ENCODE measurements around the gene NCAPG2. TPM values are rescaled to one million over a fixed set of nuclear protein-coding genes. Genes with fewer than 3 reads are reported as not detected.
"Not testable (repeated sequence)": the region's sequence is repeated elsewhere in the genome, so short reads cannot be mapped to it uniquely, and the experiment has no call there.

The NCAPG2 gene
- total RNA-seq, 1 donor from 2014 or later = 11.7 TPM

GRCh38 chr7:158655507-158655906 is 49.1 kb downstream of the NCAPG2 start:
- ATAC-seq = no peak
- DNase-seq (ENCODE audit: low spot score) = no peak
- intact Hi-C loops (cut with DNase I) = no loop called here

DNA sequence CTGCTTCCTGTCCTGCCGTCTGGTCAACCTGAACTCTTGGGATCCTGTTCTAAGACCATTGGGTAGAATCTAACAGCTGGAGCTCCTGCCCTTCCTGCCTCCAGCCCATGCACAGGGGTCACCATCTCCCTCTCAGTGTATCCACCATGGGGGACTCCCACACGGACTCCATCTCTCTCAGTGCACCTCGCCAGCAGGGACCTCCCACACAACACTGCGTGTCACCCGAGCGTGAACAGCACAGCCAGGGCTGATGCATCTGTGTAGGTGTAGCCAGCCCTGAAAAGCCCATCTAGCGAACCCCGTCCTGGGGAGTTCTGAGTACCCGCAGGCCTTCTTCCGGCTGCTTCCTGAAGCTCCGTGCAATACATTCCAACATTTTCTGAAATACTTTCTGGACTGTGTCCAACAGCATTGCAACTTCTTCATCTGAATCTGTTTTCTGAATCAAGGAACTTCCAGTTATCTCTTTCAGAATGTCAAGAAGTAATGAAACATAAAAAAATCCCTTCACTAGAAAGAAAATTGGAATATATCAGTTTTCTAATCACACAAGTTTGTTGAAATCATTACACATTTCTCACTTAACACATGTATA is 52.5 kb downstream of the NCAPG2 start:
- DNase-seq (ENCODE audit: low spot score) (no peak), ATAC-seq (peak; percentile 25)
- intact Hi-C loops (cut with DNase I) = no loop called here

DNA sequence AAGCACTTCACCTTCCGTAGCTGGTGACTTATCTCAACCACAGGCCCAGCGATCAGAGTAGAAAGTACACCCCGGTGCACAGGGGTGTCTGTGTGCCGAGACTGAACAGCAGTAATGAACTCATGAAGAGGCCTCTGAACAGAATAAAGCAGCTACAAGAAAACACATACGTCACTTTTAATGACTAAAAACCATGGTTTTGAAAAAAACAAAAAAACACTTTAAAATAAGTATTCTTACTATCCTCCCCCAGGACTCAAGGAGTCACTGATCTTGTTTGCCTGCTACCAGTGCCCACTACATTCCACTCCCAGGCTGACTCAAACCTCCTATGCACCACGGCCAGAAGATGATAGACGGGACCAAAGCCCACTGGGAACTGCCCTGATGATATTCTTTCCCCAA is 53.8 kb downstream of the NCAPG2 start:
- intact Hi-C loops (cut with DNase I) = no loop called here

GRCh38 chr7:158649279-158649678 is 55.3 kb downstream of the NCAPG2 start:
- intact Hi-C loops (cut with DNase I) = no loop called here
- DNase-seq (ENCODE audit: low spot score) (no peak), ATAC-seq (peak; percentile 94)

More for the DNA sequence above, 53.8 kb downstream of the NCAPG2 start:
- DNase-seq (ENCODE audit: low spot score) = no peak
- ATAC-seq = peak; percentile 39

- intact Hi-C loops (cut with DNase I) = no loop called here
- peak; percentile 45 for ATAC-seq
- DNase-seq (ENCODE audit: low spot score) = no peak
These were observed 55.8 kb downstream of the NCAPG2 start for GRCh38 chr7:158648787-158649186.

DNA sequence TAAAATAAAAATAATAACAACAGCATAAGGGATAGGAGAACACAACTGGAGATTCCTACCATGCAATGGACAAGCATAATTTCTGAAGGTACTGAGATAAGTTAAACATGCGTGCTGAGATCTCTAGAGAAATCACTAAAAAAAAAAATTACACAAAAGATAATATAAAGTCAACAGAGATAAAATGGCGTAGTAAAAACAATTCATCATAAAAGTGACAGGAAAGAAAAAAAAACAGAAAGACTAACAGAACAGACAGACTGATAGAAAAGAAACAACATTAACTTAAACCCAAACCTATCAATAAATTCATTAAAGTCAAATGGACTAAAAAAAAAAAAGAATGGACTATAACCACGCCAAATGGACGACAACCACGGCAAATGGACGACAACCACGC is 56.4 kb downstream of the NCAPG2 start:
- ATAC-seq = no peak
- no peak for DNase-seq (ENCODE audit: low spot score)
- intact Hi-C loops (cut with DNase I) = no loop called here

GRCh38 chr7:158647475-158647792 is 57.2 kb downstream of the NCAPG2 start:
- intact Hi-C loops (cut with DNase I) = no loop called here
- DNase-seq (ENCODE audit: low spot score) (no peak), ATAC-seq (no peak)

DNA sequence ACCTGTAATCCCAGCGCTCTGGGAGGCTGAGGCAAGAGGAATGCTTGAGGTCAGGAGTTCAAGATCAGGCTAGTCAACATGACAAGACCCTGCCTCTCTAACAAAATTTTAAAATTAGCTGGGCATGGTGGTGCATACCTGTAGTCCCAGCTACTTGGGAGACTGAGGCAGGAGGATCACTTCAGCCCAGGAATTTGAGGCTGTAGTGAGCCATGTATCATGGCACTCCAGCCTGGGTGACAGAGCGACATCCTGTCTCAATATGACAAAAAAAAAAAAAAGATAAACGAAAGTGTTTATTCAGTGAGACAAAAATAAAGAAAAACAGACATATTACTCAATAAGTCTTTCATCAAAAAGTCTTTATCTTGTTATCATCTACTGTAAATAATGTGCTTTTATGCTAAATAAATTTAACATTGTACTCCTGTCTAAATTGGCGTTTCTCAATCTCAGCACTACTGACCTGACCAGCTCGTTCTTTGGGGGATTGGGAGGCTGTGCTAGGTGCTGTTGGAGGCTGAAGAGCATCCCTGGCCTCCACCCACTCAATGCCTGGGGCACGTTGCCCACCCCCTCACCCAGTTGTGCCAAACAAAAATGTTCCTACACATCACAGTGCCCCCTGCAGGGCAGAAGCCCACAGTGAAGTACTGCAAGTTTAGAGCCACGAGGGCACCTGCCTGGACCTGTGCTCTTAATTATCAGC is 57.7 kb downstream of the NCAPG2 start:
- intact Hi-C loops (cut with DNase I) = no loop called here
- DNase-seq (ENCODE audit: low spot score) (no peak), ATAC-seq (no peak)

GRCh38 chr7:158645842-158646241 is 58.8 kb downstream of the NCAPG2 start:
- no peak for DNase-seq (ENCODE audit: low spot score)
- intact Hi-C loops (cut with DNase I) = no loop called here
- no peak for ATAC-seq

GRCh38 chr7:158642149-158642548 is 62.5 kb downstream of the NCAPG2 start:
- ATAC-seq (no peak), DNase-seq (ENCODE audit: low spot score) (no peak)
- intact Hi-C loops (cut with DNase I) = no loop called here

- DNase-seq (ENCODE audit: low spot score) = no peak
- intact Hi-C loops (cut with DNase I) = no loop called here
- ATAC-seq = no peak
These were observed 66.6 kb downstream of the NCAPG2 start for GRCh38 chr7:158638001-158638400.

DNA sequence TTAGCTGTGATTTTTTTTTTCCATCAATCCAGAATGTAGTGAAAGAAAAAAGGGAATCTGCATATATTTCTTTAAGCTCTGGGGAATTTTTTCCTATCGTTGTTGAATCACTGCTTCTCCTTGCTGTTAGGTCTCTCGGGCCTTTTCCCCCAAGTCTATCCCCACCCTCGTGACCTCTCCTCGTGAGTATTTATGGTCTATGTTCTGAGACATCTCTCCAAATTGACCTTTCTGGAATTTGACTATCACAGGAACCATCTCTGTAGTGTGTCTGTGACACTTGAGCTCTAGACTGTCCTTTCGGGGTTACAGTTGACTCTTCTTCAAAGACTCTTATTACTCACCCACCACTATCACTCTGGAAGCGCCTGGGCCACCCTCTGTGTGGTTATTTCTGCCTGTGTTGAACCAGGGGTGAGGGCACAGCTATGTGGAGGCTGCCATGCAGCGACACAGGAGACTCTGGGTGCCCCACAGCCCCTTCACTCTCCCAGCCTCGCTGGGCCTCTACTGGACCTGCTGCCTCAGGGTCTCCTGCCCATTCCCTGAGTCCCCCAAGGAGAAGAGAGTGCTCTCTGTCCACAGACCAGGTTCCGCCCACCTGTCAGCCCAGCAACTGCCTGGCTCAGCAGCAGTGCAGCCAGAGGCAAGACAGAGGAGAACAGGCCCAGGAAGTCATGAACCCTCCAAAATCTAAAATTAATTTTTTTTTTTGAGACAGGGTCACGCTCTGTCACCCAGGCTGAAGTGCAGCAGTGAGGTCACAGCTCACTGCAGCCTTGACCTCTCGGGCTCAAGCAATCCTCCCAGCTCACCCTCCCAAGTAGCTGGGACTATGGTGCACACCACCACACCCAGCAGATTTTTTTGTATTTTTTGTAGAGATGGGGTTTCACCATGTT is 71.3 kb downstream of the NCAPG2 start:
- no peak for ATAC-seq
- DNase-seq (ENCODE audit: low spot score) = no peak
- intact Hi-C loops (cut with DNase I) = no loop called here

DNA sequence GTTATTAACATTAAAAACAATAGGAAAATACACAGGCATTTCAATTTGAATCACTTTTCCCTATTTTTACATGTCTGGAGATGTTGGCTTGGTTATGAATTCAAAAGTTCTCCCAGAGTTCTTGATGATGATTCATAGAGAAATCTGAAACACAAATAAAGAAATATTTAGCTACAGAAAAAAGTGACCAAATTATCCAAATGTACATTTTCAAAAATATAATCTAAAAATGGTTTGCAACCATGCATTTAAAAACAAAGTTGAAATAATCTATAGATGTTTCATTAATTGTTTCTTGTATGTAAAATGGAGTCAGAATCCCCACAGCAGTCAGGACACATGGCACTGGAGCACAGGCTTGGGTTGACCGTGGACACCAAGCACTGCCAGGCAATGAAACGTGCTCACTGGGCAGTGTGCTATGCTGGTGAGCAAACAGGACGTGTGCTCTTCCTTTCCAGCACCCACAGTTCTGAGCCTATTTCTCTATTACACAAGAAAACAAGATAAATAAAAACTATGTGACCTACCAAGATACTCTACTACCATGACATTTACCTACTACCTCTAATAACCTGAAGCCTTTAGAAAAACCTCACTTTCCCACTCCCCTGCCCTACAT is 72.9 kb downstream of the NCAPG2 start:
- ATAC-seq (no peak), DNase-seq (ENCODE audit: low spot score) (no peak)
- intact Hi-C loops (cut with DNase I) = no loop called here

DNA sequence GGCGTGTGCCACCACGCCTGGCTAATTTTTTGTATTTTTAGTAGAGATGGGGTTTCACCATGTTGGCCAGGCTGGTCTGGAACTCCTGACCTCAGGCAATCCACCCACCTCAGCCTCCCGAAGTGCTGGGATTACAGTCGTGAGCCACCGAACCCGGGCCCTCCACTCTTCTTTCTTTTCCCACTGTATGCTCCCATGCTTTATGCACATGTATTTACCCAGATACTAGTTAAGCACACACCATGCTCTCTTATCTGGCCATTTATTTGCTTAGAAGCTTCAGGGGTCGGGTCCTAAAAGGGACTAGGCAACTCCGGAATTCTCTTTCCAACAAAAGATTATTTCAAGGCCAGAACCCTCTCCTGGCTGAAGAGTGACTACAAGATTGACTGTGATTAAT is 78.3 kb downstream of the NCAPG2 start:
- DNase-seq (ENCODE audit: low spot score); ATAC-seq; intact Hi-C loops (cut with DNase I): not testable (repeated sequence)

DNA sequence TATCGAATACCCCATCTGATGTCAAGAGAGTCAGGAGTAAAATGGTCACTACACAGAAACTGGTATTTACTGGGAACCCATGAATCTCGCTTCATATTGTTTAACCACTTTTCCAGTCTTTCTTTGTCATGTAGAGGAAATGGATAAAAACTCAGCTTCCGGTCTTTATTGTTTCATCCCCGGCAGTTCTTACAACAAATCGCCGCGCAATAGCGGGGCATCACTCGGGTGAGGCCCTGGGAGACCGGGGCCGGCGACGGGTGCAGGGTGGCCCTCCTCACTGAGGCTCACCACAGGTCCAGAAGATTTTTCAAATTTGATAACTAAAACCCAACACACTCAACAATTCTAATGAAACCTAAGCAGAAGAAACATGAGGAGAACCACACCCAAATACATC is 81.4 kb downstream of the NCAPG2 start:
- no peak for DNase-seq (ENCODE audit: low spot score)
- intact Hi-C loops (cut with DNase I) = no loop called here
- ATAC-seq = no peak

GRCh38 chr7:158620839-158621441 is 83.7 kb downstream of the NCAPG2 start:
- DNase-seq (ENCODE audit: low spot score) (no peak), ATAC-seq (no peak)
- intact Hi-C loops (cut with DNase I) = no loop called here

DNA sequence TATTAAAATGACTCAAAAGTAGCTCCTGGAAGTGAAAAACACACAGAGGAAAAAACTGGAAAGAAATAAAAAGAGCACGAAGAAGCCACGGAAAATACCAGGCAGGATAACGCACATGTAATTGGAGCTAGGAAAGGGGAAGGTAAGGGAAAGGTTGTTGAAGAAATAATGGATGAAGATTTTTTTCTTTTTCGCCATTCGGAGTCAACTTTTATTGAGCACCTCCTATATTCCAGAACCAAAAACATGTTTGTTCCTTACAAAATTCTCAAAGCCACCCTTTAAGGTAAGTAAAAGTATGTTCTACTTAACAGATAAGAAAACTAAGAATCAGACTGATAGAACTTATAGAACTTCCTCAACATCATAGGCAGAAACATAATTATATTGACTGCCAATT is 84.2 kb downstream of the NCAPG2 start:
- intact Hi-C loops (cut with DNase I) = no loop called here
- no peak for ATAC-seq
- DNase-seq (ENCODE audit: low spot score) = no peak

DNA sequence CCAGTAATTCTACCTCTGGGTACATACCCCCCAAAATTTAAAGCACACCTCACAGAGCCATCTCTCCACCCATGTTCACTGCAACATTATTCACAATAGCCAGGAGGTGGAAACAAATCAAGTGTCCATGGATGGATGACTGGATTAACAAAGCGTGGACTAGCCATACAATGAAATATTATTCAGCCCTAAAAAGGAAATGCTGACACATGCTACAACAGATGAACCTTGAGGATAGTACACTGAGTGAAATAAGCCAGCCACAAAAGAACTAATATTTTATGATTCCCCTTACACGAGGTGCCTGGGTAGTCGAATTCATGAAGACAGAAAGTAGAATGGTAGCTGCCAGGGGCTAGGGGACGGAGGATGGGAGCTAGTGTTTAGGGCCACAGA is 85.9 kb downstream of the NCAPG2 start:
- DNase-seq (ENCODE audit: low spot score) (no peak), ATAC-seq (no peak)
- intact Hi-C loops (cut with DNase I) = no loop called here

DNA sequence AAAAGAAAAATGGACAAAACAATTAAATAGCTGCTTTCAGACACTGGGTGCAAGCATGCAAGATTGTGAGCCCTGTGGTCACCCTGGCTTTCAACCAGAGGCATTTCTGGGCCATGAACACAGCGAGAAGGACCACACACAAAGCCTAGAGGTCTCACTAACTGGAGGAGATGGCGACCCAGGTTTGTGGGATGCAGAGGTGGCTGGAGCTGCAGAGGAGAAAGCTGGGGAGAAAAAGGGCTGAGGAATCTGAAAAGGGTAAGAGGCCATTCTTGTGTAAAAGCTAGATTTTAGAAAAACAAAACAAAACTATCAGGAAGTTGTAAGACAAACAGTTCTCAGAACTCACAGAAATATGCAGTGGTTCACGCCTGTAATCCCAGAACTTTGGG is 86.9 kb downstream of the NCAPG2 start:
- ATAC-seq (peak; percentile 96), DNase-seq (ENCODE audit: low spot score) (no peak)
- intact Hi-C loops (cut with DNase I) = no loop called here
